ENCODE measurements around the gene SLC6A12. TPM values are rescaled to one million over a fixed set of nuclear protein-coding genes. Genes with fewer than 3 reads are reported as not detected.
"Not testable (repeated sequence)": the region's sequence is repeated elsewhere in the genome, so short reads cannot be mapped to it uniquely, and the experiment has no call there.

The SLC6A12 gene
- total RNA-seq, 1 experiment from 2014 or later = 2.1 TPM

GRCh38 chr12:237026-237815 is 23.3 kb upstream of the SLC6A12 start:
- Mint-ChIP-seq H3K4me3 (ENCODE audit: unreplicated experiment) (no peak overlapping the region), H3K36me3 (ENCODE audit: insufficient read depth, unreplicated experiment) (peaks cover 4% of the 10 kb centered on the region), H3K27me3 (ENCODE audit: insufficient read depth, unreplicated experiment) (peaks cover 3% of the 10 kb centered on the region), H3K4me1 (ENCODE audit: low read depth, unreplicated experiment) (no peaks in the 10 kb centered on the region), H3K9me3 (ENCODE audit: unreplicated experiment) (peaks cover 17% of the 10 kb centered on the region), H3K27ac (ENCODE audit: unreplicated experiment) (no peak overlapping the region)
- intact Hi-C loops (cut with micrococcal nuclease; ENCODE audit: unreplicated experiment) = no loop called here
- peak in 1 of 2 experiments; percentile 38 for DNase-seq
- BruUV-seq (replicated peaks) = no TSS peak
- H3K4me3 ChIP-seq (ENCODE audit: low read depth, low read length) = no peak overlapping the region
- H3K27me3 ChIP-seq (replicated peaks; ENCODE audit: control insufficient read depth, insufficient read depth, low read length) = no peaks in the 10 kb centered on the region
- ChIA-PET CTCF (no interaction called here), POLR2A (no interaction called here)
- H3K9me3 ChIP-seq = peaks cover 37% of the 10 kb centered on the region
- no peaks in the 10 kb centered on the region for H3K36me3 ChIP-seq (ENCODE audit: control insufficient read depth, insufficient read depth, low read length)
- H3K4me1 ChIP-seq = no peaks in the 10 kb centered on the region
- no peak for TF ChIP-seq CTCF (IDR thresholded peaks at IDR 0.05; ENCODE audit: insufficient read depth in 1 of 2, low read depth in 1 of 2, low read length in 1 of 2, severe bottlenecking in 1 of 2, unreplicated experiment in 1 of 2)

- no peaks in the 10 kb centered on the region for H3K4me1 ChIP-seq
- H3K36me3 ChIP-seq (ENCODE audit: control insufficient read depth, insufficient read depth, low read length) = no peaks in the 10 kb centered on the region
- no peak overlapping the region for H3K4me3 ChIP-seq (ENCODE audit: low read depth, low read length)
- H3K27me3 ChIP-seq (replicated peaks; ENCODE audit: control insufficient read depth, insufficient read depth, low read length) = no peaks in the 10 kb centered on the region
- no peak for TF ChIP-seq CTCF (IDR thresholded peaks at IDR 0.05; ENCODE audit: insufficient read depth in 1 of 2, low read depth in 1 of 2, low read length in 1 of 2, severe bottlenecking in 1 of 2, unreplicated experiment in 1 of 2)
- BruUV-seq (replicated peaks) = no TSS peak
- no peak overlapping the region for H3K27ac Mint-ChIP-seq (ENCODE audit: unreplicated experiment)
- no peaks in the 10 kb centered on the region for H3K4me1 Mint-ChIP-seq (ENCODE audit: low read depth, unreplicated experiment)
- H3K27me3 Mint-ChIP-seq (ENCODE audit: insufficient read depth, unreplicated experiment) = no peaks in the 10 kb centered on the region
- peak in 1 of 2 experiments; percentile 7 for DNase-seq
- intact Hi-C loops (cut with micrococcal nuclease; ENCODE audit: unreplicated experiment) = no loop called here
- H3K4me3 Mint-ChIP-seq (ENCODE audit: unreplicated experiment) = no peak overlapping the region
- H3K9me3 ChIP-seq = peaks cover 37% of the 10 kb centered on the region
- ChIA-PET CTCF (no interaction called here), POLR2A (no interaction called here)
- peaks cover 14% of the 10 kb centered on the region for H3K9me3 Mint-ChIP-seq (ENCODE audit: unreplicated experiment)
- peaks cover 4% of the 10 kb centered on the region for H3K36me3 Mint-ChIP-seq (ENCODE audit: insufficient read depth, unreplicated experiment)
These were observed 22.5 kb upstream of the SLC6A12 start for GRCh38 chr12:236445-236844.

GRCh38 chr12:235967-236366 is 22.0 kb upstream of the SLC6A12 start:
- intact Hi-C loops (cut with micrococcal nuclease; ENCODE audit: unreplicated experiment); POLR2A ChIA-PET; H3K4me1 Mint-ChIP-seq (ENCODE audit: low read depth, unreplicated experiment); H3K36me3 ChIP-seq (ENCODE audit: control insufficient read depth, insufficient read depth, low read length); BruUV-seq (replicated peaks); H3K27me3 Mint-ChIP-seq (ENCODE audit: insufficient read depth, unreplicated experiment); CTCF ChIA-PET; H3K4me3 Mint-ChIP-seq (ENCODE audit: unreplicated experiment); H3K27ac Mint-ChIP-seq (ENCODE audit: unreplicated experiment); H3K4me1 ChIP-seq; H3K4me3 ChIP-seq (ENCODE audit: low read depth, low read length); H3K36me3 Mint-ChIP-seq (ENCODE audit: insufficient read depth, unreplicated experiment); H3K27me3 ChIP-seq (replicated peaks; ENCODE audit: control insufficient read depth, insufficient read depth, low read length): not testable (repeated sequence)
- DNase-seq = peak in 1 of 2 experiments; percentile 7
- H3K9me3 ChIP-seq = peaks cover 37% of the 10 kb centered on the region
- peaks cover 14% of the 10 kb centered on the region for H3K9me3 Mint-ChIP-seq (ENCODE audit: unreplicated experiment)
